K562 (cell line): Measurements from ENCODE around the gene C18orf32. TPM values are rescaled to one million over a fixed set of nuclear protein-coding genes. Genes with fewer than 3 reads are reported as not detected.

ENCODE experiments used
- ATAC-seq: fragments of 200-7000 bp; cut with Tn5 transposase; 3 replicates; pipeline ENCODE4 v1.9.1; 2020; ENCODE audit warnings: moderate library complexity
- BruUV-seq: library from RNA; stranded (reverse); fragments of 400-500 nt; replicated peaks from 2 replicates; lab custom pipeline; 2021; lab: Mats Ljungman, UMichigan
- CTCF ChIA-PET: fragments of 300-600 bp; formaldehyde crosslinking; extraction: SDS; loops from one replicate; lab custom pipeline; 2021; ENCODE audit warnings: low intra/inter-chr PET ratio; lab: Yijun Ruan, JAX
- POLR2A ChIA-PET: fragments of 300-600, 350-650 bp; sonication (Branson Sonifier 250); formaldehyde crosslinking; extraction: SDS; loops from one replicate; lab custom pipeline; 2021; ENCODE audit warnings: antibody characterized with exemption, inconsistent platforms; lab: Yijun Ruan, JAX
- DNase-seq, 4 experiments: peaks; one replicate each; pipeline versions ENCODE4 v3.0.0 to v3.0.0-alpha.2; 2011 to 2018; ENCODE audit warnings: low spot score in 3 of 4, mixed read lengths in 3 of 4; ENCODE audit errors: extremely low read depth in 1 of 4
- FAIRE-seq: peaks from 2 replicates; lab custom pipeline; 2011; peaks lifted over from hg19 to GRCh38; lab: Jason Lieb, UNC
- H2AFZ ChIP-seq: 2 replicates; pipeline ENCODE4 v1.6.0; 2011; ENCODE audit warnings: low read depth, low read length, control low read depth, inconsistent platforms
- H3K27ac ChIP-seq: fragments of 200-600 bp; 3 replicates; pipeline ENCODE4 v1.8.0; 2011; ENCODE audit warnings: low read depth, mild to moderate bottlenecking, control low read depth, inconsistent platforms, low read length, moderate library complexity, mixed read lengths; ENCODE audit errors: extremely low read depth
- H3K27me3 ChIP-seq, 2 experiments: fragments of 300-600 bp in 1 of 2; 2 replicates in 1 of 2; 3 replicates in 1 of 2; pipeline versions ENCODE4 v1.6.0 to v1.8.0; 2011; ENCODE audit warnings: inconsistent platforms in 2 of 2, low read length in 2 of 2, mild to moderate bottlenecking in 1 of 2, mixed read lengths in 1 of 2, moderate library complexity in 1 of 2; ENCODE audit not compliant: control insufficient read depth in 2 of 2, insufficient read depth in 2 of 2
- H3K36me3 ChIP-seq: fragments of 300-600 bp; 3 replicates; pipeline ENCODE4 v1.8.0; 2011; ENCODE audit warnings: mild to moderate bottlenecking, low read length, inconsistent platforms; ENCODE audit not compliant: control insufficient read depth, insufficient read depth
- H3K4me1 ChIP-seq, 2 experiments: fragments of 200-600 bp in 1 of 2; replicated peaks in 1 of 2; 2 replicates in 1 of 2; 3 replicates in 1 of 2; pipeline versions ENCODE4 v1.5.1 to v1.8.0; 2011; ENCODE audit warnings: inconsistent platforms in 2 of 2, low read length in 2 of 2, mild to moderate bottlenecking in 1 of 2, mixed read lengths in 1 of 2, moderate library complexity in 1 of 2; ENCODE audit not compliant: control insufficient read depth in 2 of 2, insufficient read depth in 2 of 2
- H3K4me2 ChIP-seq: 2 replicates; pipeline ENCODE4 v1.6.1; 2011; ENCODE audit warnings: low read length, control low read depth, inconsistent platforms, mixed read lengths; ENCODE audit not compliant: insufficient read depth
- H3K4me3 ChIP-seq: fragments of 200-600 bp; sonication (generic), shearing (Covaris generic); 2 replicates; pipeline ENCODE4 v1.5.1; 2016; ENCODE audit warnings: control low read depth, inconsistent platforms
- H3K79me2 ChIP-seq: fragments of 200-600 bp; 3 replicates; pipeline ENCODE4 v1.8.0; 2011; ENCODE audit warnings: low read length, inconsistent platforms; ENCODE audit not compliant: control insufficient read depth, insufficient read depth
- H3K9ac ChIP-seq, 2 experiments: 2 replicates each; pipeline versions ENCODE4 v1.6.0 to v1.6.1; 2011; ENCODE audit warnings: low read depth in 2 of 2, low read length in 2 of 2, control low read depth in 1 of 2, inconsistent platforms in 1 of 2, mild to moderate bottlenecking in 1 of 2, mixed read lengths in 1 of 2; ENCODE audit not compliant: insufficient read depth in 1 of 2
- H3K9me1 ChIP-seq: one replicate; pipeline ENCODE4 v1.6.0; 2011; ENCODE audit warnings: inconsistent platforms, mild to moderate bottlenecking, low read length, moderate library complexity; ENCODE audit not compliant: control insufficient read depth, insufficient read depth
- H3K9me3 ChIP-seq: replicated peaks from 2 replicates; pipeline ENCODE4 v1.5.1; 2011; ENCODE audit warnings: low read depth, low read length, inconsistent platforms; ENCODE audit not compliant: control insufficient read depth, insufficient read depth
- H4K20me1 ChIP-seq: replicated peaks from 2 replicates; pipeline ENCODE4 v1.6.1; 2011; ENCODE audit warnings: low read length, inconsistent platforms, mixed read lengths; ENCODE audit not compliant: control insufficient read depth, insufficient read depth
- ELF1 ChIP-seq: fragments of 200-800 bp; sonication (Bioruptor generic); IDR thresholded peaks from 2 replicates; pipeline ENCODE4 v1.6.1; 2016; ENCODE audit warnings: missing genetic modification characterization, missing compliant biosample characterization
- HNRNPUL1 ChIP-seq: fragments of 200-400 bp; formaldehyde crosslinking; IDR thresholded peaks from 2 replicates; pipeline ENCODE4 v1.6.1; 2017; ENCODE audit warnings: low read length
- MEIS2 ChIP-seq: fragments of 450-650 bp; IDR thresholded peaks from 2 replicates; pipeline ENCODE4 v1.6.1; 2014; ENCODE audit warnings: mild to moderate bottlenecking; ENCODE audit not compliant: partially characterized antibody
- TCFL5 ChIP-seq: fragments of 250-450 bp; sonication (Bioruptor Pico); conservative IDR thresholded peaks from 2 replicates; pipeline ENCODE4 v1.6.1; 2021; ENCODE audit warnings: mild to moderate bottlenecking, moderate library complexity, matching md5 sums
- ZNF57 ChIP-seq: fragments of 450-650 bp; formaldehyde crosslinking; IDR thresholded peaks from 2 replicates; pipeline ENCODE4 v1.4.0; 2020; ENCODE audit warnings: mild to moderate bottlenecking, moderate library complexity
- WGBS: fragments of 100-300 bp; shearing (Covaris generic); methylation state at CpG from one replicate; pipeline ENCODE4 v1.1.6; 2016; ENCODE audit warnings: low coverage, mixed read lengths; ENCODE audit not compliant: insufficient coverage; ENCODE audit errors: missing lambda C conversion rate; 5-methylcytosine and 5-hydroxymethylcytosine counted together
- in situ Hi-C: fragments of 300-500 bp; cut with MboI; formaldehyde crosslinking; loops from 4 replicates; pipeline ENCODE4 v1.15.0; 2018; ENCODE audit warnings: inconsistent platforms, mixed read lengths
- intact Hi-C: fragments of 100-400 bp; cut with micrococcal nuclease; formaldehyde crosslinking; loops from 2 replicates; pipeline ENCODE4 v1.14.2; 2022
- polyA plus RNA-seq, 8 experiments: library from polyadenylated mRNA; depleted of rRNA in 4 of 8; stranded (reverse) in 5 of 8; unstranded in 3 of 8; fragments of >200 nt; fragmentation: Nextera tagmentation in 2 of 8; fragmentation: Illumina TruSeq in 1 of 8; extraction: Ambion mirVana in 2 of 8; extraction: Trizol in 1 of 8; gene quantifications; 2 replicates each; pipeline versions ENCODE4 v1.2.1 to v1.2.3, GENCODE V29; 2011 to 2014; ENCODE audit warnings: inconsistent platforms in 1 of 8, missing spikeins in 1 of 8
- total RNA-seq, 7 experiments: library from RNA; depleted of rRNA in 6 of 7; stranded (reverse); fragments of >200 nt in 6 of 7; fragmentation: Illumina TruSeq in 2 of 7; extraction: Trizol in 2 of 7; gene quantifications; 2 replicates each; pipeline versions ENCODE4 v1.2.1 to v1.2.3, GENCODE V29; 2011 to 2021; ENCODE audit warnings: low replicate concordance in 1 of 7

Gene C18orf32
- total and polyA plus RNA-seq, 9 of the 15 experiments (the other 6 are each of a cell fraction or from before 2014, with no cell fraction given), result 8.5 to 35.0 (median 20.4) TPM

GRCh38 chr18:49500201-49500921, 13.3 kb upstream of the C18orf32 start:
- in situ Hi-C loops (no loop called here), intact Hi-C loops (no loop called here)
- ChIA-PET CTCF (no interaction called here), POLR2A (no interaction called here)
- Histone ChIP-seq H3K4me3 (no peak overlapping the region), H3K9me1 (no peaks in the 10 kb centered on the region), H3K9ac (no peak overlapping the region), H3K27me3 (no peaks in the 10 kb centered on the region), H2AFZ (no peak overlapping the region), H4K20me1 (no peaks in the 10 kb centered on the region), H3K4me2 (no peak overlapping the region), H3K27ac (no peak overlapping the region), H3K9me3 (no peaks in the 10 kb centered on the region), H3K36me3 (no peaks in the 10 kb centered on the region), H3K79me2 (no peaks in the 10 kb centered on the region), H3K4me1 (peaks cover 4 to 7% of the 10 kb centered on the region in 2 experiments; a peak in 2 of 5 replicates)
- no peak for DNase-seq
- FAIRE-seq, result no peak
- no TSS peak for BruUV-seq
- TF ChIP-seq TCFL5 (CRISPR knock-in tag), result no peak
- no peak for TF ChIP-seq ZNF57 (CRISPR knock-in tag)
- TF ChIP-seq ELF1 (tag), result no peak
- no peak for TF ChIP-seq HNRNPUL1
- peak; percentile 7 for TF ChIP-seq MEIS2
- 50% methylated on average over 14 of the region's 14 CpGs for WGBS
- ATAC-seq, result no peak
